Measurements from ENCODE around the gene TUBB.
"Not testable (repeated sequence)": the region's sequence is repeated elsewhere in the genome, so short reads cannot be mapped to it uniquely, and the experiment has no call there.

The TUBB gene

DNA sequence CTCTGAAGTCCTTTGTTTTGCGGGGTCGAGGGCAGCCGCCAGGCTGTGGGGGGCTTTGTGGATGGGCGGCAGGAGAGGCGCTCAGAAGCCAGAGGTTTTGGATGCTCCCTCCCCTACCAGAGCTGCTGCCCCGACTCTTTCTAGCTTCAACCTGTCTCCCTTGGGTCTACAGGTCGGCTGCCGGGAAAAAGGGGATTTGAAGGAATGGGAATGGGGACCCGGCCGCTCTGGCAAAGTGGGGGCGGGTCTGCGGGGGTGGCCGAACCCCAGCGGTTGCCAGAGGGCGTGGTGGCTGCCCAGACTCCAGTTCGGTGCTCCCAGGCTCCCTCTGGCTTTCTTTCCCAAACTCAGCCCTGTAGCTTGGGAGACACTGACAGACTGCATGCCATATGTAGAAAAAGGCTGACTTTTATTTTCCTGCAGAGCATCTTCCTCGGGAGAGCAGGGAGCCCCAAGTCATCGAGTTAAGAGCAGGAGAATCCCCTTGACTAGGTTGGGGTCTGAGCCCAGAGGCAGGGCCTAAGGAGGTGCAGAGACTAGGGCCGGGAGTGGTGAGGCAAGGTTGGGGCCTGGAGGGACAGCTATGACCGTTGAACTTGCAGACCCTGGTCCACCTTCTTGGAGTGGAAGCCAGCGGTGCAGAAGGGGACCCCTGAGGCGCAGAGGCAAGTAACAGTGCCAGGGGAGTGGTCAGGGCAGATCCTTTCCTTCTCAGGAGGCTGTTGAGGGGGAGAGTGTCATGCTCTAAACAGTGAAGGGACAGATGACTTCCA lies 32.3 kb upstream of the TUBB start:
- DNase-seq (ENCODE audit: low spot score) = peak; percentile 41

DNA sequence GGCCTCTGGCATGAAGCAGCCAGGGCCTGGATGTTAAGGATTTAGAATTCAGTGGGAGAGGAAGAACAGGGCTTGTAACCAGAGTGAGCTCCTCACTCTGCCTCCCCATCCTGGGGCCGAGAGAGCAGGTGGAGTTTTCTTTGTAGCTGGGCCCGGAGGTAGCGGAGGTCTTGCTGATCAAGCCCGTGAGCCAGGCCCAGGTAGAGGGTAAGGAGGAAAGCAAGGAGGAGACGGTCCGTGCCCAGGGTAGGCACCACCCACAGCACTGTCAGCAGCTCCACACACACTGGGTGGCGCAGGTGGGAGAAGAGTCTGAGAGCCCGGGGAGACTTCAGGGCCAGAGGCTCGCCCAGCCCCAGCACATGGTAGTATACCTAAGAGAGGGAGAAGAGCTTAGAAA lies 31.6 kb upstream of the TUBB start:
- no peak for DNase-seq (ENCODE audit: low spot score)

DNA sequence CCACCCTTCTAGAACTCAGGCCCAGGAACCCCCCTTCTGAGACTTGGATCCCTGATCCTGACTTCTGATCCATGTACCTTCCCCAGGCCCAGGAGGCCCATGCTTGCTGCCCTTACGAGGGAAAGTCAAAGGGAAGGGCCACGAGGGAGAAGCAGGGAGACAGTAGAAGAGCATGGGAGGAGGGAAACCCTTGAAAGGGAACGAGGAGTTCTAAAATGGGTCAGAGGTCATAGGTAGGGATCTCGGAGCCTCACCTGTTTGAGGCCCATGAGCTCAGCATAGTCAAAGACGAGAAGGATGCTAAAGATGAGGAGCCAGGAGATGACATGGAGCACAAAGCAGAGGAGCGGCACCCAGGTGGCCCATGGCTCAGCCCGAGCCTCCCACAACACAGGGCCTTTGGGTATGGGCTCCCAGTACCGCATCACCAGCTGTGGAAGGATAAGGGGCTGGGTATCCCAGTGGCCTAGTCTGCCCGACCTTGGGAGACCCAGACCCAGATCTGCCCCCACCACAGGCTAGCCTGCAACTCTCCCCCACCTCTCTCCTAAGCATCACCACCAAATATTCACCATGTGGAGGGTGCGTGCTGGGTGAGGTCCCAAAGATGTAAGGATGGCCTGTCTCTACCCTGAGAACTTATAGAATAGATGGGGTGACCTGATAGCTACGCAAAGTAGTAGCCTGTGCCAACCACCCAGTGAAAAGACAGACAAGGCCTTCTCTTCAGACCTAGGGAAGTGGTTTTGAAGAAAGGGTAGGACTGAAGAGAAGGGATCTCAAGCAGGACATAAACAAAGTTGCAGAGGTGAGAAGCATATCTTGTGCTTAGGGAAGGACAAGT lies 30.9 kb upstream of the TUBB start:
- DNase-seq (ENCODE audit: low spot score) = no peak

DNA sequence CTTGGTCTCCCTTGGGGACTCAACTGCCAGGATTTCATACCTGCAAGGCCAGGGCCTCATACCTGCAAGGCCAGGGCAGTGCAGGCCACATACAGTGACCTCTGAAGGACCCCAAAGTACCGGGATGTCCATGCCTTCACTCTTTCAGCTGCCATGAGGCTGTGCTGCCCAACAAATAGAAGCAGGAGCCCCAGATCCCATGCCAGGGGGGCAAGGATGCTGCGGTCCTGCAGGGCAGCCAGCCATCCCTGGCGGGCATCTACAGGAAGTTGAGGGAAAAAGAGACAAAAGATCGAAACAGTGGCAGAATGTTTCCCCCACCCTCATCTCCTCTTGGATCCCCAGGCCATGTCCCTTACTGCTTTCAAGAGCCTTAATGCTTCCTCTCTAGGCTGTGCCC lies 30.2 kb upstream of the TUBB start:
- no peak for DNase-seq (ENCODE audit: low spot score)

DNA sequence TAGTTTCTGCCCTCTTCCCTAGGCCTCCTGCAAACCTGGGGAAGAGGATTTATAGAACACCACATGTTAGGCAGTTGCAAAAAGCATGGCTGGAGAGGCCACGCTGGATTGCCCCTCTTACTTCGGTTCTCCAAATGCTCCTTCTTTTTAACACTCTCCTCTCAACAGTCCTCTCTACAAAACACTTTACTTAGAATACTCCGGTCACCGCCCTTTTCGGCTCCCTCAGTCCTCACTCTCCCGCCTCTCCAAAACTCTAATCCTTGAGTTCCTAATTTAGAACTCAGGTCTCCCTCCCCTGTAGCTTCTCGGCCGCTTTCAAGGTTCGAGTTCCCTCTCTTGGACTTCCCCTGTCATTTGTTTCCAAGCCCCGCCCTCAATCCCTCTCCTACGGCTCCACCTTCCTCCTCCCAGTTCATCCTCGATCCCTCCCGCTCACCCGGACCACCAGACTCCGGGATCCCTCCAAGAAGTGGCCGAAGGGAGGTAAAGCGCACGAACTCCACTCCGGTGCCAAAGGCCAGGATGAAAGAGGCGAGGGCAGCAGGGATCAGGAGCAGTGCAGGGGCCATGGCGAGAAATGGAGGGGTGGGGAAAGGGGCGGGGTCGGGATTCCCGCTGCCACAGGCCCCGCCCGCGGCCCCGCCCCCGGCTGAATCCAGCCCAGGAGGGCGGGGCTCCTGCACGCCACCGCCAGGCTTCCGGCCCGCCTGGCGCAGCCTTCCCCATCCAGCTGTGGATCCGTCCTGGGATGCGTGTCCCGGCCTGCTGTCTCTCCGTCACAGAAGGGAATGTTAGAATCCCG lies 29.5 kb upstream of the TUBB start, which contains the start of gene NRM:
Gene NRM, minus strand, starts transcription at position 582 of the 805 bp plus-strand sequence. Its CDS starts 10 bp downstream, at position 572.
- DNase-seq (ENCODE audit: low spot score) = peak; percentile 91

- DNase-seq (ENCODE audit: low spot score) = no peak
Observed at GRCh38 chr6:30691208-30691847, 28.8 kb upstream of the TUBB start.

- no peak for DNase-seq (ENCODE audit: low spot score)
Observed at GRCh38 chr6:30696432-30696831, 23.7 kb upstream of the TUBB start.

GRCh38 chr6:30700340-30700739 lies 19.8 kb upstream of the TUBB start:
- DNase-seq (ENCODE audit: low spot score) = no peak

DNA sequence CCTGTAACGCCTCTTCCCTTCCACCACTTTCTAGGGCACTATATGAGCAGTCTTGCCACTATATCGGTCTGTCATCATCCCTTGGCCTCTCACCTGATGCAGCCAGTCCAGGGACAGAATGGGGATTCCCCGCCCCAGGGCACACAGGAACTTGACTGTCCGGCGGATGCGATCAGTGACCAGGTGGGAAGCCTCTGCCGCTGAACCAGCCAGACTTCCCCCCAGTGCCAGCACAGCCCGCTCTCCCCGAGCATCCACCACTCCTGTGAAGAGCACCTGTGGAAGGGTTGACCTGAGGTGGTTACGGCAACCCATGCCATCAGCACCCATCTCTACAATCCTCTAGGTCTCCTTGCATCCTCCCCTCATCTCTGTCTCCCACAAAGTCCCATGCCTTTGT lies 17.1 kb upstream of the TUBB start:
- no peak for DNase-seq (ENCODE audit: low spot score)

GRCh38 chr6:30703821-30704220 lies 16.3 kb upstream of the TUBB start:
- no peak for DNase-seq (ENCODE audit: low spot score)

- DNase-seq (ENCODE audit: low spot score) = no peak
Observed at GRCh38 chr6:30705620-30706019, 14.5 kb upstream of the TUBB start.

DNA sequence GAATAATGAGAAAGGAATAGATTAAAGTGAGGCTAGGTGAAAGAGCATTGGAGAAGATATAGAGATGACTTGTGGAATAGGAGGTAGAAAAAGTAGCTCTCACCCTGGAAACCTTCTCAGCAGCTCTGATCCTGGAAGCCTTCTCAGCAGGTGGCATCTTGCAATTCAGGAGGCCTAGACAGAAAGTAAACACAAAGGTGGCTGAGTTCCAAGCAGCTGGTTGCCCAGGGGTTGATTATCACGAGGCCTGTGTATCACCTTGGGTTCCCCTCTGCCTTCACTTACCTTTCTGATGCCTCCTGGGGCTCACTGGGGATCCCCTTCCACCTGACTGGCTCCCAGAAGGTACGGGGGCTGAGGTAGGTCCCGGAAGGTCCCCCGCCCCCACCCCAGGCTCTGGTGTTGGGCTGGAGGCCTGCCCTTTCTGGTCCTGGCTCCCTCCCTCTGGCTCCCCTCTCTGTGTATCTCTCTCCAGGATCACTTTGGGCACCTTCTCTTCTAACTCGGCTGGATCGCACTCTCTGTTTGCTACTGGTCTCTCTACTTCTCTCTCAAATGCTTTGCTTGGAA lies 12.8 kb upstream of the TUBB start:
- DNase-seq (ENCODE audit: low spot score) = no peak

DNA sequence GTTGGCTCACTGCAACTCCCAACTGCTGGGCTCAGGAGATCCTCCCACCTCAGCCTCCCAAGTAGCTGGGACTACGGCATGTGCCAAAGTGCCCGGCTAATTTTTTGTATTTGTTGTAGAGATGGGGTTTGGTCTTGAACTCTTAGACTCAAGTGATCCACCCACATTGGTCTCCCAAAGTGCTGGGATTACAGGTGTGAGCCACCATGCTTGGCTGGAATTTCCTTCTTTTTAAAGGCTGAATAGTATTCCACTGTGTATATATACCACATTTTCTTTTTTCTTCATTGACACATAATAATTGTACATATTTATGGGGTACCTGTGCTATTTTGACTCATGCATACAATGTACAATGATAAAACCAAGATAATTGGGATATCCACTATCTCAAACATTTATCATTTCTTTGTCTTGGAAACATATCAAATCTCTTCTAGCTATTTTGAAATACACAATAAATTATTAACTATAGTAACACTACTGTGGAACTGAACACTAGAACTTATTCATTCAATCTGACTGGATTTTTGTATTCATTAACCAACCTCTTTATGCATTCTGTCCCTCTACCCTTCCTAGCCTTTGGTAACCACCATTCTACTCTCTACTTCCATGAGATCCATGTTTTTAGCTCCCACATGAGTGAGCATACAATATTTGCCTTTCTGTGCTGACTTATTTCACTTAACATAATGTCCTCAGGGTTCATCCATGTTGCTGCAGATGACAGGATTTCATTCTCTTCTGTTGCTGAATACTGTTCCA lies 10.9 kb upstream of the TUBB start:
- DNase-seq (ENCODE audit: low spot score) = no peak

DNA sequence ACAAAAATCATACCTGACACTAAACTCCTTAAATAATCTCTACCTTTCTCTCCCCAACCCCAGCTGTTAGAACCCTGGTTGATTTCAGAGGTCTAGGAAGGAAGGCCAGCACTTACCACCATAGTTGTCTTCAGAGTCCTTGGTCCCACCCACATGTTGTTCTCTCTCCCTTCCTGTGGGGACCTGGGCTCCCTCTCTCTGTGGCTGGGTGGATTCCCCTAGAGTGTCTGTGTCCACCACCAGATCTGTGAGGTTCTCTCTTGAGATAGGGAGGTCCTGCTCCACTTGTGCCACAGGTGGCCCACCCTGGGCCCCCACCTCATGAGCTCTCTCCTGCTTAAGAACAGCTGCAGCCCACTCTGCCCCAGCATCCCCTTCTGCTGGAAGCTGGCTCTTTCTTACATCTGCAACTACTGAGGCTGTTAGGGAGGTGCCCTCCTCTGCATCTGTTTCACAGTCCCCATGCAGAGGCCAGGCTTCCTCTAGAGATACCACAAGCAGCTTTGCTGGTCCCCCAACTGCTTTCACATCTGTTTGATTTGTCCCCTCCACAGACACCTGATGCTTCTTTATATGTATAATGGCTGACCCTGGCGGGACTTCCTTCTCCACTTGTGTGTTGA lies 8.3 kb upstream of the TUBB start:
- DNase-seq (ENCODE audit: low spot score) = no peak

DNA sequence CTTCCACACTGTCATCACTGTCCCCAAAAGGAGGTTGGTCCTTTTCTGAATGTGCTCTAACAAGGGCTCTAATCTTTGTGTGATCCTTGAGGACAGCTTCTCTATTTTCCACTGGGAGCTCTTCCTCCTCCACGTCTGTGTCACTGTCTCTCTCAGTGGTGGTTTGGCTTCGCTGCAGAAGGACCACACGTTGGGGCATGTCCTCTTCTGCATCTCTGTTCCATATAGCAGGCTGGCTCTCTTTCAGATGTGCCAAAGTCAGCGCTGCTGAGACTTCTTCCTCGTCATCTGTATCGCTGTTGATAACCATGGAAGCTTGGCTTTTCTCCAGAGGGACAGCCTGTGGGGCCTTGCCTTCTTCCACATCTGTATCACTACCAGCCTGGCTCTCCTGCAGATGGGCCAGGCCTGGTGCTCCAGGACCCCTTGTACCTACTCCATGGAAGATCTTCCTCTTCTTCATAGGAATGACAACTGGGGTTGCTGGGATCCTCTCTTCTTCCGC lies 7.7 kb upstream of the TUBB start:
- no peak for DNase-seq (ENCODE audit: low spot score)

GRCh38 chr6:30714263-30714662 lies 5.9 kb upstream of the TUBB start:
- DNase-seq (ENCODE audit: low spot score) = no peak

- DNase-seq (ENCODE audit: low spot score) = no peak
Observed at GRCh38 chr6:30716879-30717128, 3.3 kb upstream of the TUBB start.

DNA sequence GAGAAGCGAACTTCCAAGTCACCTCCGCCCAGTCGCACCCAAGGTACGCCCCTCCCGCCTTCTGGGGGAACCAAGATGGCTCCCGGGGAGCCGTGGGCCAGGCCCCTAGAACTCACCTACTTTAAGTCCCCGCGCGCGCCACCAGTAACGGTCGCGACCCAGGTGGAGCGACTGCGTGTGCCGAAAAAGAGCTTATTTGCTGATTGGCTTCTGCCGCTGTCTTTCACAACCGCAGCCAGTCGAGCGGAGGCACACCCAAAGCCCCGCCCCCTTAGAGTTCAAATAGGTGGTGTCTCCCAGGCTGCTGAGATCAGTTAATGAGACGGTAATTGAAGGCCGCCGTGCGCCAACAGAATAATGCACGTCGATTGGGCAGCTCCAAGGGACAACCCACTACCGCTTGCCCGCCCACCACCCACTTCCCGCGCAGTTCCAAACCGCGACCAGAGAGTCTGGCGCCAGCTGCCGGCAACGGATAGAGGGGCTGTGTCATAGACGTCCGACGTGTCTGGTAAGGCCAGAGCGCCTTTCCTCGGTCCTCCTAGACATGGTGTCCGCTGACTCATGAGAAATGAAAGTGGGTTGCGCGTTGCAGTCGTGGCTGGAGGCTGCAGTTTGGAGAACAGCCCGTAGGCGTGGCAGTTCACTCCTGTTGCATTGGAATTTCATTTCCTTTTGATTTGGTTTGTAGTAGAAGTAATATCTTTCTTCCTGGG lies 2.9 kb upstream of the TUBB start, which contains the start of gene MDC1:
Gene MDC1, minus strand, starts transcription at position 153 of the 716 bp plus-strand sequence. CDS start 2,106 bp downstream, outside the sequence.
- peak; percentile 95 for DNase-seq (ENCODE audit: low spot score)

DNA sequence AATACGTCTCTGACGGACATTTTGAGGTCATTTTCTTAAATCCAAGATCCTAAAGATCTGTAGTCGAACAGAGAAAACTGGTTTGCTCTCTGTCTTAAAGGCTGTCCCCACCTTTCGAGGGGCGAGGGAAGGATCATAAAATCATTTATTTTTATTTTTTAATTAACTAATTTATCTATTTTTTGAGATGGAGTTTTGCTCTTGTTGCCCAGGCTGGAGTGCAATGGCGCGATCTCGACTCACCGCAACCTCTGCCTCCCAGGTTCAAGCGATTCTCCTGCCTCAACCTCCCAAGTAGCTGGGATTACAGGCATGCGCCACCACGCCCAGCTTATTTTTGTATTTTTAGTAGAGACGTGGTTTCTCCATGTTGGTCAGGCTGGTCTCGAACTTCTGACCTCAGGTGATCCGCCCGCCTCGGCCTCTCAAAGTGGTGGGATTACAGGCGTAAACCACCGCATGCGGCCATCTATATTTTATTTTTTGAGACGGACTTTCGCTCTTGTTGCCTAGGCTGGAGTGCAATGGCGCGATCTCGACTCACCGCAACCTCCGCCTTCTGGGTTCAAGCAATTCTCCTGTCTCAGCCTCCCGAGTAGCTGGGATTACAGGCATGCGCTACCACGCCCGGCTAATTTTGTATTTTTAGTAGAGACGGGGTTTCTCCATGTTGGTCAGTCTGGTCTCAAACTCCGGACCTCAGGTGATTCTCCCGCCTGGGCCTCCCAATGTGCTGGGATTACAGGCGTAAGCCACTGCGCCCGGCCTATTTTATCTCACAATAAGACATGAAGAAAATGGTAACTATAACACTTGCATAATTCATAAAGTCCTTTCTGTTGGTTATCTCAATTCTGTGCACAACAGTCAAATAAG lies 2.1 kb upstream of the TUBB start:
- not testable (repeated sequence) for DNase-seq (ENCODE audit: low spot score)

All from AG08396 (cell line).